ENCODE measurements around the gene NQO2.

The NQO2 gene

GRCh38 chr6:3063733-3064700, 64.3 kb downstream of the NQO2 start:
- H3K9me3 Mint-ChIP-seq, result no peaks in the 10 kb centered on the region
- peak overlapping the region; percentile 88 for H3K27ac Mint-ChIP-seq (ENCODE audit: low read depth)
- H3K36me3 Mint-ChIP-seq (ENCODE audit: insufficient read depth), result peaks cover 19% of the 10 kb centered on the region
- ATAC-seq (replicated peaks; ENCODE audit: extremely low read depth, poor library complexity, severe bottlenecking), result peak; percentile 75
- H3K4me3 Mint-ChIP-seq, result peak overlapping the region; percentile 92
- H3K27me3 Mint-ChIP-seq, result no peaks in the 10 kb centered on the region
- DNase-seq (ENCODE audit: low spot score in 2 of 2), result peak; percentile 77 to 79
- peaks cover 20% of the 10 kb centered on the region for H3K4me1 Mint-ChIP-seq

GRCh38 chr6:3068329-3069214, 68.9 kb downstream of the NQO2 start, which contains the start of gene RIPK1:
Gene RIPK1, plus strand, starts transcription at chr6:3068494. Its CDS starts 8,330 bp downstream, at chr6:3076824.
- H3K4me3 Mint-ChIP-seq, result peak within 1 kb of the TSS; percentile 90
- ATAC-seq (replicated peaks; ENCODE audit: extremely low read depth, poor library complexity, severe bottlenecking) (peak; percentile 78), DNase-seq (ENCODE audit: low spot score in 2 of 2) (peak; percentile 90 to 93)
- H3K27me3 Mint-ChIP-seq, result no peaks in the 10 kb centered on the region
- H3K27ac Mint-ChIP-seq (ENCODE audit: low read depth), result peak within 1 kb of the TSS; percentile 95
- H3K4me1 Mint-ChIP-seq, result peaks cover 48% of the 10 kb centered on the region
- H3K9me3 Mint-ChIP-seq, result no peaks in the 10 kb centered on the region
- H3K36me3 Mint-ChIP-seq (ENCODE audit: insufficient read depth), result peaks cover 27% of the 10 kb centered on the region
